HG03460 (cell line): ENCODE measurements around the gene ASPM.
"Not testable (repeated sequence)": the region's sequence is repeated elsewhere in the genome, so short reads cannot be mapped to it uniquely, and the experiment has no call there.

ENCODE experiments used
- ATAC-seq: cut with Tn5 transposase; IDR thresholded peaks from one replicate; pipeline ENCODE4 v1.9.1; 2021; ENCODE audit not compliant: unreplicated experiment

Gene ASPM

DNA sequence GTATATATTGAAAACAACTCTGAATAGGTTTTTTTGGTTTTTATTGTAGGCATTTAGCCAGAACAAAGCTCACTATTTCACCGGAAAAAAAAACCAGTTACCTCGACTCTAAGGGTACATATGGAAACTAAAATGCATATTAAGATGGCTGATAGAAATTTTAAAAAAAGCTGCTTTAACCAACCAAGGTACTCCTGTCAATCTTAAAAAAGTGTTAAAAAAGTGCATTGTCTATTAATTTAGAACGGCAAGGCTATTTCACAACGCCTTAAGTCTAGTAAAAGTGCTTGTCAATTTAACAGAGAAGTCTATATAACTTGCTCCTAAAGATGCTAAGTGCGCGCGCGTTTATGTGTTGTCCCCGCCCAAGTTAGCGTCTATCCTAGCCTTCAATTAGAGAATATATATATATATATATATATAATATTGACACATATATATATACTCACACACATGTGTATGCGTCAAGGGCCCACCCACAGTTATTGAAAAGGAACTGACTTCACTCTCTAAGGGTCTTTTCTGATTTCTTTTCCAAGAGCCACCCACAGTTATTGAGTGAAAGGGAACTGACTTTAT, 934 bp downstream of the ASPM start:
- ATAC-seq: no peak

- ATAC-seq: no peak
Observed at GRCh38 chr1:197144570-197145325, 1.7 kb downstream of the ASPM start.

GRCh38 chr1:197143276-197143675, 3.2 kb downstream of the ASPM start:
- no peak for ATAC-seq

- no peak for ATAC-seq
Observed at GRCh38 chr1:197141575-197141974, 4.9 kb downstream of the ASPM start.

DNA sequence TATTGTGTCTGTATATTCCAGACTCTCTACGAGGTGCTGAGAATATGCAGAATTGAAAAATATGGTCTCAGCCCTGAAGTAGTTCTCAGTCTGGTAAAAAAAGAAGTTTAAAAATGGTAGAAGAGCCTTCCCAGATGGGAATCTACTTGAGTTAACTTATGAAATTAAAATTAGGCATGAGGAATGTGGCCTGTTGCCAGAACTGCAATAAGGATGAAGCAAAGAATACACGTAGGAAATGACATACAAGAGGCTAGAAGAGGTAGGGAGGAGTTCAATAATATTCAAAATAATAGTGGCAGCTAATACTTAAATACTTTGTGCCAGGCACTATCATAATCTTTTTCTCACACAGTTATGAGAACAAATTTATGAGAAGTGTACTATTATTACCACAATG, 6.3 kb downstream of the ASPM start:
- ATAC-seq: no peak

- no peak for ATAC-seq
Observed at GRCh38 chr1:197139169-197139568, 7.3 kb downstream of the ASPM start.

DNA sequence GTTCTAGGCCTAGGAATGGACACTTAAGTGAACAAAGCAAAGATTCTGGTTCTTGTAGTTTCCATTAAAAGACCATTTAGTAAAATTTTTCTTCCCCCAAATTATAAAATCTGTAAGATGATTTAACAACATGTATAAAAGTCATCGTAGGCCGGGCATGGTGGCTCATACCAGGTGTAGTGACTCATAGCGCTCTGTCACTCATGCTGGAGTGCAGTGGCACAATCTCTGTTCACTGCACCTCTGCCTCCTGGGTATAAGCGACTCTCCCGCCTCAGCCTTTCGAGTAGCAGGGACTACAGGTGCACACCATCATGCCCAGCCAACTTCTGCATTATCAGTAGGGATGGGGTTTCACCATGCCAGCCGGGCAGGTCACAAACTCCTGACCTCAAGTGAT, 9.1 kb downstream of the ASPM start:
- ATAC-seq: no peak

DNA sequence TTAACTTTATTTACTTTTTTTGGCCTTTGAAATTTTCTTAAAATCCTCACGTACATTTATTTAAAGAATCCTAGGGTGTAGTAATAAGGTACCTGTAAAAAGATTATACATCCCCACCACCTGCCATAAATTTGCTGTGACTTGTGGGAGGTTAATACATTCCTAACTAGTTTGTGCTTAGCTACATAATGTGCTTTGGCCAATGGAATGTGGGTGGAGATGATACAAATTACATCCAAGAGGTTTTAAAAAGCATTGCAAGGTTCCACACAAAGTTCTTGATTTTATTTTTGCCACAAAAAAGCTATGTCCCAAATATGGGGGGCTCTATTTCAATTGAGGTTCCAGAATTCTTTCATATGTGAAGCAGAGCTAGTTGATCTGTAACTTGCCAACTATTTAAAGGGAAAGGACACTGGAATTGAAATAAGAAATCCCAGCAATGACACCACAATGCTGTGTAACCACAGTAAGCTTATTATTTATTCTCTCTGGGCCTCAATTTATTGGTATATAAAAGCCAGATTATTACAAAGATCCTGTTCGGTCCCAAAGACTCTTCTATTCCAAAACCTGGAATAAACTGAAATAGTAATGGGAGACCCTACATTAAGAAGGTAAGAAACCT, 15.7 kb downstream of the ASPM start:
- ATAC-seq: no peak

DNA sequence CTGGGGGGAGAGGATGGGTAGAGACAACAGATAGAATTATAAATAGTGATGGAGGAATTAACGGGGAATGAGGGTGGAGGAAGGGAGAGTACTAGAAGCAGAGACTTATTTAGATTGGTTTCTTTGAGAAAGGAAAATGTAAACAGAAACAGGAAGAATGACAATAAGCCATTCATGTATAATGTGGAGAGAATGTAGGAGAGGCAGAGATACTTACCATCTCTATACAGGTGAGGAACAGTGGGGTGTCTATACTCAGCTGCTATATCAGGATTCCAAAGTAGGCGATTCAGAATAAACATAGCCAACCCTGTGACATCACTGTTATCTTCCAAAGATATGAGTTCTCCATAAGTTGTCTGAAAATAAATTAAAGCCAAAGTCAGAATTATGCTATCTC, 16.8 kb downstream of the ASPM start:
- ATAC-seq: no peak

DNA sequence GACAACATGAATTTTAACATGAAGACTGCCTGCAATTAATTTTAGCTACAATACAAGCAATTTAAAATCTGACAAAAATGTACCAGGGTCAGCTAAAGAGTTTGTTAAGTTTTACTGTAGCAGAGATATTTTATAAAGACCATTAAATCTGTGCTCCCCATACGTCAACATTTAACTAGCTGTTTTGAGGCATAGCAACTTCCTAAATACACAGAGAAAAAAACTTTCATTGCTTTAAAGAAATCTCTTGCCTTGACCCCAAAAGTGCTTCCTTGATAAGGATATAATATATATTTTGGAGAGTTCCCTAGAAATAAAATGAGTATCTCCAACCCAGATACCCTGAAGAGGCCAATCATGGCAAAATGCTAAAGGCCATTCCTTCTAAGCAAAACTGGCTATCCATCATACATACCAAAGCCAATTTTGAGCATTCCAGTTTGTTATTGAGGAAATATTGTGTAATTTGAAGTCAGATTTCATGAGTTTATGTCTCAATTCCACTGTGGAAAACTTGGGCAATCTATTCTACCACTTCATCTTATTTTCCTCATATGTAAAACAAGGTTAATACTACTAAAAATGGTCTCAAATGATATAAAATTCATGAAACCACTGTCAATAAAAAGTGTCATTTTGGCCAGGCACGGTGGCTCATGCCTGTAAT, 19.1 kb downstream of the ASPM start:
- ATAC-seq: no peak

DNA sequence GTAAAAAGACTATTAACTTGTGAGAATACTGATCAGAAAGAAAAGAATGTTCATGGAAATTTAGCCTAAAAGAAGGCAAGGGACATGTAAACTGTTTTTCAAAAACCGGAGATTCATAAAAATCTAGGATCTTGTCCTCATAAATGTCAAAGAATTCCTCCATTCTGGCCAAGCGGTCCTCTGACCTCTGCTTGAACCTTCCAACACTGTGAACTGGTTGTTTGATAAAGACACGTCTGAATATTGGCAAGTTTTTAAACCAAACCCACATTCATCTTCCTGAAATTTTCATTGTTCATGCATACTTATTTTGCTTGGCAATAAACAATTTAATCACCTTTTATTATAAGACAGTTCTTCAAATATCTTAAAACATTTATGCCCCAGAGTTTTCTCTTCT, 19.8 kb downstream of the ASPM start:
- ATAC-seq: no peak

GRCh38 chr1:197124376-197124775, 22.1 kb downstream of the ASPM start:
- no peak for ATAC-seq

GRCh38 chr1:197116156-197116555, 30.3 kb downstream of the ASPM start:
- ATAC-seq: no peak

GRCh38 chr1:197106869-197107268, 39.6 kb downstream of the ASPM start:
- no peak for ATAC-seq

DNA sequence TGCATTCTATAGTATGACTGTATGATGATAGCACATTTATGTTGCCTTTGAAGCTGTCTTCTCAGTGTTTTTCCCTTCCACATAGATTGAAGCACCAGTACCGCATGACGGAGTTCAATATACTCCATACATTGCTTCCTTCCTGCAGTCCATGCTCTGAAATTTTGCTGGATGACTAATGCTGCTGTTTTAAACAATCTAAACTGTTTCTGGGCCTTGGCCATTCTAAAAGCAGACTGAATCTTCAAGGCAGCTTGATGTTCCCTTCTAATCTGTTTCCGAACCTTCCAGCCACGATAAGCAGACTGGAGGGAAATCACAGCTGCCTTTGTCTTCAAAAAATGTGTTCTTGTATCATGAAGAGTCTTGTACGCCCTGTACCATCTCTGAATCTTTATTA, 43.2 kb downstream of the ASPM start:
- no peak for ATAC-seq

- ATAC-seq: no peak
Observed at GRCh38 chr1:197101978-197102377, 44.5 kb downstream of the ASPM start.

- no peak for ATAC-seq
Observed at GRCh38 chr1:197100677-197101076, 45.8 kb downstream of the ASPM start.

GRCh38 chr1:197099444-197099843, 47.0 kb downstream of the ASPM start:
- ATAC-seq: no peak

- not testable (repeated sequence) for ATAC-seq
Observed at GRCh38 chr1:197096971-197097370, 49.5 kb downstream of the ASPM start.

DNA sequence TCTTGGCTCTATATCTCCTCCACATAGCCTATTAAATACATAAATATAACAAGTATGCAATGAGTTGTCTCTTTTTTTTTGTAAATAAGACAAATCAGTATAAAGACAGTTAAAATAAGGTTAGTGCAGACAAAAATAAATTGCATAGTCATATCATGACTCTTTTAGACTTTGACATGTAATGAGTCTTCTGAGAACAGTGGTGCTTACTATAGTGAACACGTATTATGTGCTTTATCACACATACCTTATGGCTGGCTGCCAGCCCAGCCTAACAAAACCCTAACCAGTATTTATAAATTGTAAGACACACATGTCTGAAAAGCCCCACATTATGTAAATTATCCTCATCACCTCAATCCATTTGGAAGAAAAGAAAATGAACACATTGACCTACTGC, 50.3 kb downstream of the ASPM start:
- ATAC-seq: no peak

DNA sequence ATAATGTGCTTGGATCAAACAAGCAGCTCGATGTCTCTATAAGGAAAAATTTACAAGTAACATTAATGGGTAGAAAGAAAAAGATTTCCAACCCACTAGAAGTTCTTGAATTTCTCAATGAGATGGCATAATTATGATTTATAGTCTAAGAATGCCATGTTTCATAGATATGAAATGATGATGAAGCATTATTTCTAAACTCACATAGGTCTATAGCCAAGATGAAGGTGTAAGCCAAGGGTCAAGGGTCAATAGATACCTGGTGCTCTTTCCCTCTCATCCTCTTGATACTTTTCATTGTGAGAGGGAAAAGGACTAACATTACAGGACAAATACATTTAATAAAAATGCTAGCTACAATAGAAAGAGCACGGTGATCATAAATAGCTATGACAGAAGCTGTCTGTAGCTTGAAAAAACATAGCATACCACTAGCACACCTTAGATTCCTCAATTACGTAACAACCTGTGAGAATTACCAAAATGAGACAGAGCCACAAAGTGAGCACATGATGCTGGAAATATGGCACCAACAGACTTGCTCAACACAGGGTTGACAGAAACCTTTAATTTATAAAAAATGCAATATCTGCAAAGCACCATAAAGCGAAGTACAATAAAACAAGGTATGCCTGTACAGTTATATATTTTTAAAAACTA, 53.1 kb downstream of the ASPM start:
- no peak for ATAC-seq
